Measurements from ENCODE around the gene DYNLRB1.
"Not testable (repeated sequence)": the region's sequence is repeated elsewhere in the genome, so short reads cannot be mapped to it uniquely, and the experiment has no call there.

The DYNLRB1 gene

GRCh38 chr20:34516247-34517113, at the start of gene DYNLRB1:
DYNLRB1 (plus strand) TSS chr20:34516422; CDS start chr20:34516459, 37 bp downstream.
- DNase-seq (ENCODE audit: low read depth, low spot score) = peak; percentile 96

- DNase-seq (ENCODE audit: low read depth, low spot score) = no peak
Measured at GRCh38 chr20:34468951-34469350, 47.3 kb upstream of the DYNLRB1 start.

- no peak for DNase-seq (ENCODE audit: low read depth, low spot score)
Measured at GRCh38 chr20:34472246-34472925, 43.8 kb upstream of the DYNLRB1 start.

GRCh38 chr20:34473262-34473883, 42.8 kb upstream of the DYNLRB1 start:
- peak; percentile 17 for DNase-seq (ENCODE audit: low read depth, low spot score)

- DNase-seq (ENCODE audit: low read depth, low spot score) = peak; percentile 35
Measured at GRCh38 chr20:34475979-34476736, 40.1 kb upstream of the DYNLRB1 start.

GRCh38 chr20:34479627-34480026, 36.6 kb upstream of the DYNLRB1 start:
- no peak for DNase-seq (ENCODE audit: low read depth, low spot score)

- DNase-seq (ENCODE audit: low read depth, low spot score) = not testable (repeated sequence)
Measured at GRCh38 chr20:34482154-34482553, 34.1 kb upstream of the DYNLRB1 start.

GRCh38 chr20:34483585-34484220, 32.5 kb upstream of the DYNLRB1 start:
- not testable (repeated sequence) for DNase-seq (ENCODE audit: low read depth, low spot score)

GRCh38 chr20:34485068-34485634, 31.1 kb upstream of the DYNLRB1 start:
- DNase-seq (ENCODE audit: low read depth, low spot score) = no peak

GRCh38 chr20:34491226-34491931, 24.8 kb upstream of the DYNLRB1 start:
- DNase-seq (ENCODE audit: low read depth, low spot score) = no peak

GRCh38 chr20:34491932-34492509, 24.2 kb upstream of the DYNLRB1 start:
- DNase-seq (ENCODE audit: low read depth, low spot score) = no peak

GRCh38 chr20:34493646-34494045, 22.6 kb upstream of the DYNLRB1 start:
- no peak for DNase-seq (ENCODE audit: low read depth, low spot score)

GRCh38 chr20:34495307-34495706, 20.9 kb upstream of the DYNLRB1 start:
- no peak for DNase-seq (ENCODE audit: low read depth, low spot score)

- DNase-seq (ENCODE audit: low read depth, low spot score) = no peak
Measured at GRCh38 chr20:34495916-34496315, 20.3 kb upstream of the DYNLRB1 start.

- not testable (repeated sequence) for DNase-seq (ENCODE audit: low read depth, low spot score)
Measured at GRCh38 chr20:34497596-34497995, 18.6 kb upstream of the DYNLRB1 start.

GRCh38 chr20:34500823-34501222, 15.4 kb upstream of the DYNLRB1 start:
- no peak for DNase-seq (ENCODE audit: low read depth, low spot score)

GRCh38 chr20:34506480-34506879, 9.7 kb upstream of the DYNLRB1 start:
- no peak for DNase-seq (ENCODE audit: low read depth, low spot score)

- DNase-seq (ENCODE audit: low read depth, low spot score) = no peak
Measured at GRCh38 chr20:34507702-34508413, 8.4 kb upstream of the DYNLRB1 start.

GRCh38 chr20:34510575-34510974, 5.6 kb upstream of the DYNLRB1 start:
- no peak for DNase-seq (ENCODE audit: low read depth, low spot score)

All from ELF-1 (cell line).